AG09309 (cell line): ENCODE results near the gene TAS2R1.

Experiments used
- DNase-seq: peaks from one replicate; pipeline ENCODE4 v3.0.0-alpha.2; 2010; ENCODE audit warnings: low read depth
- H3K4me3 ChIP-seq: 2 replicates; pipeline ENCODE4 v1.5.1; 2011; ENCODE audit warnings: mild to moderate bottlenecking, low read depth, low read length, moderate library complexity; ENCODE audit not compliant: control insufficient read depth
- TF ChIP-seq, protein P1 (sequence below): IDR thresholded peaks from 2 replicates; pipeline ENCODE4 v1.5.1; 2011; ENCODE audit warnings: mild to moderate bottlenecking, low read depth, low read length, inconsistent platforms; ENCODE audit not compliant: insufficient read depth, control insufficient read depth; ENCODE audit errors: missing control alignments

The TAS2R1 gene

DNA sequence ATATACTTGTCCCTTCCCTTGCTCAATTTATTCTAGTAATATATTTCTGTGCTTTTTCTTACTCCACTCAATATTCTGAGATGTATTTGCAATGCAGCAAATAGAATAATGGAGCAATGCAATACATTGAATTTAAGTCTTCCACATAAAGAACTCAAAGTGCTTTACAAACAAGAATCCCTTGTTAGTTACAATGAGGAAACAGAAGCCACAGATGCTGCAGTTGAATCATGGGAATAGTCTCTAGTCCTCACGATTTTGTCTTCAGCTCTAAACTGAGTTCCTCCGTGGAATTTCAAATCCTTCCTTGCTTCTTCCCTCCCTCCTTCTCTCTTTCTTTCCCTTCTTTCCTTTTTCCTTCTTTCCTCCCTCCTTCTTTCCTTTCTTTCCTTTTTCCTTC, 12.5 kb upstream of the TAS2R1 start:
- no peak overlapping the region for H3K4me3 ChIP-seq
- no peak for DNase-seq
- TF ChIP-seq, protein P1, sequence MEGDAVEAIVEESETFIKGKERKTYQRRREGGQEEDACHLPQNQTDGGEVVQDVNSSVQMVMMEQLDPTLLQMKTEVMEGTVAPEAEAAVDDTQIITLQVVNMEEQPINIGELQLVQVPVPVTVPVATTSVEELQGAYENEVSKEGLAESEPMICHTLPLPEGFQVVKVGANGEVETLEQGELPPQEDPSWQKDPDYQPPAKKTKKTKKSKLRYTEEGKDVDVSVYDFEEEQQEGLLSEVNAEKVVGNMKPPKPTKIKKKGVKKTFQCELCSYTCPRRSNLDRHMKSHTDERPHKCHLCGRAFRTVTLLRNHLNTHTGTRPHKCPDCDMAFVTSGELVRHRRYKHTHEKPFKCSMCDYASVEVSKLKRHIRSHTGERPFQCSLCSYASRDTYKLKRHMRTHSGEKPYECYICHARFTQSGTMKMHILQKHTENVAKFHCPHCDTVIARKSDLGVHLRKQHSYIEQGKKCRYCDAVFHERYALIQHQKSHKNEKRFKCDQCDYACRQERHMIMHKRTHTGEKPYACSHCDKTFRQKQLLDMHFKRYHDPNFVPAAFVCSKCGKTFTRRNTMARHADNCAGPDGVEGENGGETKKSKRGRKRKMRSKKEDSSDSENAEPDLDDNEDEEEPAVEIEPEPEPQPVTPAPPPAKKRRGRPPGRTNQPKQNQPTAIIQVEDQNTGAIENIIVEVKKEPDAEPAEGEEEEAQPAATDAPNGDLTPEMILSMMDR: no peak

GRCh38 chr5:9641806-9642355, 11.7 kb upstream of the TAS2R1 start:
- no peak overlapping the region for H3K4me3 ChIP-seq
- TF ChIP-seq, protein P1: no peak
- no peak for DNase-seq

- TF ChIP-seq, protein P1: no peak
- no peak for DNase-seq
- no peak overlapping the region for H3K4me3 ChIP-seq
These were observed 2.3 kb upstream of the TAS2R1 start for GRCh38 chr5:9632495-9632894.

- no peak overlapping the region for H3K4me3 ChIP-seq
- TF ChIP-seq, protein P1: no peak
- no peak for DNase-seq
These were observed 2.6 kb downstream of the TAS2R1 start for GRCh38 chr5:9627541-9627940.

DNA sequence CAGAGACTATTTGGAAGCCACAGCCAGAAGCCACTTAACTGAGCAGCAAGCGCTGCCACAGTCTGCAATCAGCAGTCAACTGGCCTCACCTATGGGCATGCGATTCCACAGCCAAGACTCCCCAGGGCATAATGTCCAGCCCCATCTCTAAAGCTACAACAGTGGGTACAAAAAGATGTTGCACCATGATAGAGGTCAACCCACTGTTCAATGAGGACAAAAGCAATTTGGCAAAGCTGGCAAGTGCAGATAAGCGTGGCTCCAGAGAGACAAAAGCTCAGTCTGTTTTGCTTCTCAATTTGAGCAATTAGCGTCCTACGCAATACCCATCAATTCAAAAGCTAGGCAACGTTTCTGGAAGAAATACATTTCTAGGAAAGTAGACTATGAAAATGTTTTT, 3.2 kb downstream of the TAS2R1 start:
- no peak overlapping the region for H3K4me3 ChIP-seq
- DNase-seq: no peak
- TF ChIP-seq, protein P1: no peak

DNA sequence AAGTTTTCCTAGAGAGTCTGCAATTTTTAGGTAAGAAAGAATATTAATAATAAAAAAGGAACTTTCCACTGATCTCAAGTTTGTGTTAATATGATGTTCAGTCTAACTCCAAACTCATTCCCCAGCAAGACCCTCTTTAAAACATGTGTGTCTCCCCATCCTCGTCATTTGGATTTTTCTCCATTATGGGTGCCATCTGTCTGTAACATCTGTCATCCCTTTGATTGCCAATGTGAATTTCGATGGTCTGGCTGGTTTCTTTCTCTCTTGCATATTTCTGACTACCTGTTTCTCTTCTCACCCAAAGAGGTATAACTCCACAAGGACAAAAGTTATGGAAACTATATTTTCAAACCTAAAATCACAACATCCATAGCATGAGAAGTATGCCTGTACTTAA, 4.4 kb downstream of the TAS2R1 start:
- no peak for DNase-seq
- no peak overlapping the region for H3K4me3 ChIP-seq
- TF ChIP-seq, protein P1: no peak

DNA sequence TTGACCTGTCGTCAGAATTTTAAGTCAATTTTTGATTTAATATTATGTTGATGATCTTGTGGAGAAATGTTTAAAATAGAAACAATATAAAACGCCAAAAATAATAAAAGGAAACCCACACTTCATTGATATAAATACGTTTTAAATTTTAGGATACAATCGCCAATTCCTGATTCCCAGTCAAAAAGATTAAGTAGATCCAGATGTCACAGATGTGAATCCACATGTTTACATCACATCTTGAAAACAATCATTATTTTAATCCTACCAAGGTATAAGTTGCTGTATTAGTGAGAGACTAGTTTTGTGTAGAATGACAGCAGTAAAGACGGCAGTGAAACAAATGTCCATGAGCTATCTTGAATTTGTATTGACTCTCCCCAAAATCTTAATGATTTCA, 4.9 kb downstream of the TAS2R1 start:
- no peak overlapping the region for H3K4me3 ChIP-seq
- no peak for DNase-seq
- TF ChIP-seq, protein P1: no peak
